HCT116 (cell line): ENCODE results near the gene GPRIN1. TPM values are rescaled to one million over a fixed set of nuclear protein-coding genes. Genes with fewer than 3 reads are reported as not detected.
A peak's percentile ranks its signal among the peaks of the same experiment; 100 is the strongest.

ENCODE experiments used
- ATAC-seq: fragments of 200-7000 bp; cut with Tn5 transposase; 2 replicates; pipeline ENCODE4 v1.9.1; 2020; ENCODE audit warnings: mild to moderate bottlenecking, moderate library complexity
- BruUV-seq: library from RNA; stranded (reverse); fragments of 400-500 nt; replicated peaks from 2 replicates; lab custom pipeline; 2021; lab: Mats Ljungman, UMichigan
- CTCF ChIA-PET: fragments of 300-600 bp; sonication (Branson Sonifier 250); formaldehyde crosslinking; loops from one replicate; lab custom pipeline; 2021; ENCODE audit warnings: antibody characterized with exemption; lab: Charles Lee
- POLR2A ChIA-PET: fragments of 300-600, 350-600 bp; sonication (Branson Sonifier 250); formaldehyde crosslinking; loops from one replicate; lab custom pipeline; 2021; ENCODE audit warnings: antibody characterized with exemption; lab: Charles Lee
- RAD21 ChIA-PET, 2 experiments: fragments of 300-600 bp; sonication (Branson Sonifier 250); formaldehyde crosslinking; loops; one replicate each; lab custom pipeline; 2023; ENCODE audit warnings: low total read pairs in 2 of 2; ENCODE audit not compliant: uncharacterized antibody in 2 of 2, unreplicated experiment in 2 of 2, low non-redundant PET in 1 of 2; lab: Charles Lee
- DNase-seq: peaks from one replicate; pipeline ENCODE4 v3.0.0-alpha.2; 2010; ENCODE audit warnings: low read depth, low spot score
- H2AFZ ChIP-seq: fragments of 200-600 bp; shearing (Covaris generic), sonication (generic); 2 replicates; pipeline ENCODE4 v1.6.1; 2017; ENCODE audit warnings: low read depth, mixed run types, mixed read lengths, antibody characterized with exemption, low read length; ENCODE audit not compliant: poor library complexity, severe bottlenecking
- H3K27ac ChIP-seq: 2 replicates; pipeline ENCODE4 v1.5.1; 2012; ENCODE audit warnings: low read depth, low read length
- H3K27me3 ChIP-seq: fragments of 200-600 bp; sonication (generic); 2 replicates; pipeline ENCODE4 v1.6.1; 2016; ENCODE audit warnings: mixed run types, low read length, mixed read lengths; ENCODE audit not compliant: insufficient read depth
- H3K36me3 ChIP-seq, 2 experiments: fragments of 200-500 bp in 1 of 2; fragments of 200-600 bp in 1 of 2; sonication (Bioruptor generic) in 1 of 2; sonication (generic) in 1 of 2; 2 replicates each; pipeline versions ENCODE4 v1.5.1 to v1.6.1; 2014 to 2016; ENCODE audit warnings: low read length in 2 of 2, inconsistent platforms in 1 of 2, mixed read lengths in 1 of 2, mixed run types in 1 of 2; ENCODE audit not compliant: insufficient read depth in 2 of 2, control insufficient read depth in 1 of 2
- H3K4me1 ChIP-seq, 2 experiments: fragments of 200-600 bp in 1 of 2; sonication (generic) in 1 of 2; 2 replicates each; pipeline versions ENCODE4 v1.5.1 to v1.6.1; 2012 to 2017; ENCODE audit warnings: low read length in 2 of 2, inconsistent platforms in 1 of 2, mild to moderate bottlenecking in 1 of 2, mixed read lengths in 1 of 2, mixed run types in 1 of 2, moderate library complexity in 1 of 2; ENCODE audit not compliant: insufficient read depth in 2 of 2, control insufficient read depth in 1 of 2
- H3K4me2 ChIP-seq: fragments of 200-600 bp; sonication (generic); 2 replicates; pipeline ENCODE4 v1.6.1; 2017; ENCODE audit warnings: mixed run types, low read length, mixed read lengths
- H3K4me3 ChIP-seq, 2 experiments: fragments of 200-600 bp in 1 of 2; sonication (generic) in 1 of 2; replicated peaks in 1 of 2; 2 replicates each; pipeline ENCODE4 v1.5.1; 2011 to 2016; ENCODE audit warnings: low read length in 2 of 2, control low read depth in 1 of 2, low read depth in 1 of 2, mild to moderate bottlenecking in 1 of 2, mixed read lengths in 1 of 2, mixed run types in 1 of 2
- H3K79me2 ChIP-seq: fragments of 200-600 bp; sonication (generic); 2 replicates; pipeline ENCODE4 v1.6.1; 2017; ENCODE audit warnings: mild to moderate bottlenecking, mixed run types, low read length, moderate library complexity, mixed read lengths; ENCODE audit not compliant: insufficient read depth
- H3K9ac ChIP-seq: fragments of 200-600 bp; sonication (generic); 2 replicates; pipeline ENCODE4 v1.6.1; 2016; ENCODE audit warnings: low read length, mixed read lengths
- H3K9me2 ChIP-seq: fragments of 200-600 bp; sonication (generic), shearing (Covaris generic); 2 replicates; pipeline ENCODE4 v1.6.1; 2017; ENCODE audit warnings: mixed run types, mild to moderate bottlenecking, moderate library complexity; ENCODE audit not compliant: insufficient read depth
- H3K9me3 ChIP-seq, 2 experiments: fragments of 200-500 bp in 1 of 2; fragments of 200-600 bp in 1 of 2; sonication (Bioruptor generic) in 1 of 2; sonication (generic) in 1 of 2; 2 replicates each; pipeline ENCODE4 v1.6.1; 2014 to 2017; ENCODE audit warnings: low read length in 2 of 2, mixed read lengths in 2 of 2, inconsistent platforms in 1 of 2, low read depth in 1 of 2, mild to moderate bottlenecking in 1 of 2, mixed run types in 1 of 2, moderate library complexity in 1 of 2; ENCODE audit not compliant: control insufficient read depth in 1 of 2, insufficient read depth in 1 of 2
- H4K20me1 ChIP-seq: fragments of 200-600 bp; sonication (generic), shearing (Covaris generic); 2 replicates; pipeline ENCODE4 v1.6.1; 2017; ENCODE audit warnings: mixed run types, mild to moderate bottlenecking, moderate library complexity; ENCODE audit not compliant: insufficient read depth
- CBX3 ChIP-seq: IDR thresholded peaks from 2 replicates; pipeline ENCODE4 v1.6.1; 2012; ENCODE audit warnings: low read depth
- CEBPB ChIP-seq: IDR thresholded peaks from 2 replicates; pipeline ENCODE4 v1.6.1; 2012; ENCODE audit warnings: low read depth
- ELF1 ChIP-seq: IDR thresholded peaks from 2 replicates; pipeline ENCODE4 v1.6.1; 2012; ENCODE audit warnings: low read depth, borderline replicate concordance
- EZH2phosphoT487 ChIP-seq: fragments of 200-600 bp; IDR thresholded peaks from 2 replicates; pipeline ENCODE4 v1.6.1; 2018; ENCODE audit warnings: antibody characterized with exemption, borderline replicate concordance
- FOSL1 ChIP-seq: IDR thresholded peaks from 2 replicates; pipeline ENCODE4 v1.6.1; 2012; ENCODE audit warnings: low read depth
- JUND ChIP-seq: IDR thresholded peaks from 2 replicates; pipeline ENCODE4 v1.6.1; 2012
- POLR2A ChIP-seq: IDR thresholded peaks from 2 replicates; pipeline ENCODE4 v1.7.0; 2011; ENCODE audit warnings: borderline replicate concordance; ENCODE audit not compliant: insufficient read depth, insufficient read length; ENCODE audit errors: extremely low read depth
- RAD21 ChIP-seq: IDR thresholded peaks from 2 replicates; pipeline ENCODE4 v1.6.1; 2012; ENCODE audit warnings: low read depth, mild to moderate bottlenecking
- SIN3A ChIP-seq: IDR thresholded peaks from 2 replicates; pipeline ENCODE4 v1.6.1; 2012; ENCODE audit warnings: low read depth
- SP1 ChIP-seq: IDR thresholded peaks from 2 replicates; pipeline ENCODE4 v1.6.1; 2012; ENCODE audit warnings: low read depth
- SRF ChIP-seq: IDR thresholded peaks from 2 replicates; pipeline ENCODE4 v1.6.1; 2012; ENCODE audit warnings: low read depth
- TCF7L2 ChIP-seq: IDR thresholded peaks from 2 replicates; pipeline ENCODE4 v1.7.0; 2011; ENCODE audit warnings: borderline replicate concordance, inconsistent platforms; ENCODE audit not compliant: insufficient read depth, insufficient read length; ENCODE audit errors: extremely low read depth
- YY1 ChIP-seq: IDR thresholded peaks from 2 replicates; pipeline ENCODE4 v1.6.1; 2011; ENCODE audit warnings: low read length, low read depth, moderate library complexity, mild to moderate bottlenecking; ENCODE audit not compliant: insufficient replicate concordance; ENCODE audit errors: extremely low read depth
- ZFX ChIP-seq: fragments of 450-650 bp; IDR thresholded peaks from 2 replicates; pipeline ENCODE4 v1.6.1; 2017
- ZNF274 ChIP-seq: fragments of 200-500 bp; sonication (Bioruptor generic); IDR thresholded peaks from 2 replicates; pipeline ENCODE4 v1.6.1; 2014; ENCODE audit warnings: mild to moderate bottlenecking, low read depth, low read length, inconsistent platforms
- intact Hi-C: fragments of 100-400 bp; cut with micrococcal nuclease; formaldehyde crosslinking; loops from 2 replicates; pipeline ENCODE4 v1.10.0; 2022
- total RNA-seq: library from RNA; stranded (reverse); gene quantifications from one replicate; pipeline ENCODE4 v1.2.1, GENCODE V29; 2021; ENCODE audit not compliant: unreplicated experiment
- TF ChIP-seq, protein P1 (sequence below): IDR thresholded peaks from 2 replicates; pipeline ENCODE4 v1.6.1; 2012; ENCODE audit warnings: low read depth
- TF ChIP-seq, protein P2 (sequence below), 3 experiments: fragments of 200-600 bp in 1 of 3; sonication (generic) in 1 of 3; IDR thresholded peaks in 2 of 3; conservative IDR thresholded peaks in 1 of 3; 2 replicates each; pipeline ENCODE4 v1.5.1; 2012 to 2017; ENCODE audit warnings: low read depth in 2 of 3, low read length in 2 of 3, antibody characterized with exemption in 1 of 3, borderline replicate concordance in 1 of 3, control low read depth in 1 of 3, mild to moderate bottlenecking in 1 of 3, mixed read lengths in 1 of 3, mixed run types in 1 of 3, moderate library complexity in 1 of 3; ENCODE audit not compliant: insufficient read depth in 1 of 3
- TF ChIP-seq, protein P3 (sequence below): IDR thresholded peaks from 2 replicates; pipeline ENCODE4 v1.6.1; 2011; ENCODE audit warnings: mild to moderate bottlenecking, low read length, moderate library complexity; ENCODE audit not compliant: insufficient replicate concordance; ENCODE audit errors: extremely low read depth
- TF ChIP-seq, protein P4 (sequence below): IDR thresholded peaks from 2 replicates; pipeline ENCODE4 v1.6.1; 2012
- TF ChIP-seq, protein P5 (sequence below): IDR thresholded peaks from 2 replicates; pipeline ENCODE4 v1.6.1; 2012

Gene GPRIN1
- total RNA-seq, 1 experiment from 2014 or later, result 14.2 TPM

DNA sequence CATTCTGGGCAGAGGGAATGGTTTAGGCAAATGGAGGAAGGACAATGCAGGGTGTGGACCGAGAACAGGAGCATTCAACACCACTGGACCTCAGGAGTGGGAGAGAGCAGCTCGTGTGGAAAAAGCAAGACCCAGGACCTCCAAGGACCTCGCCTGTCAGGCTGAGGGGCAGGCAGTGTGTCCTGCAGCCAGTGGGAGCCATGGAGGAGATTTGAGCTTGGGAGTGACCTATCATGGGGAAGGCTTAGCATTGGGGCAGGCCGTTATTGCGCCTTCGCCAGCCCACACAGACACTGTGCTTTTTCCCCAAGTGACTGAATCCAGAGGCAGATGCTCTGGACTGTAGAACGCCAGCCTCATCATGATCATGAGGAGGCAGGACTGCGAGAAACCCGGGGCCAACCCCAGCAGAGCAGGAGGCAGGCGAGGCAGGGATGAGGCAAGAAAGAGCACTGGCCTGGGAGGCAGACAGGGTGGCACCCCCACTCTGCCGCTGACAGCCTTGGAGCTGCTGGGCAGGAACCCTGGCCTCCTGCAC lies 57.6 kb downstream of the GPRIN1 start:
- H3K9ac ChIP-seq, result no peak overlapping the region
- H4K20me1 ChIP-seq, result no peaks in the 10 kb centered on the region
- CTCF ChIA-PET, result no interaction called here
- H3K36me3 ChIP-seq, result no peaks in the 10 kb centered on the region
- no peak overlapping the region for H3K4me3 ChIP-seq
- no TSS peak for BruUV-seq
- H2AFZ ChIP-seq, result no peak overlapping the region
- no peaks in the 10 kb centered on the region for H3K9me2 ChIP-seq
- H3K4me2 ChIP-seq, result peak overlapping the region; percentile 78; the same call in 1 of the 2 replicates
- TF ChIP-seq, protein P1, sequence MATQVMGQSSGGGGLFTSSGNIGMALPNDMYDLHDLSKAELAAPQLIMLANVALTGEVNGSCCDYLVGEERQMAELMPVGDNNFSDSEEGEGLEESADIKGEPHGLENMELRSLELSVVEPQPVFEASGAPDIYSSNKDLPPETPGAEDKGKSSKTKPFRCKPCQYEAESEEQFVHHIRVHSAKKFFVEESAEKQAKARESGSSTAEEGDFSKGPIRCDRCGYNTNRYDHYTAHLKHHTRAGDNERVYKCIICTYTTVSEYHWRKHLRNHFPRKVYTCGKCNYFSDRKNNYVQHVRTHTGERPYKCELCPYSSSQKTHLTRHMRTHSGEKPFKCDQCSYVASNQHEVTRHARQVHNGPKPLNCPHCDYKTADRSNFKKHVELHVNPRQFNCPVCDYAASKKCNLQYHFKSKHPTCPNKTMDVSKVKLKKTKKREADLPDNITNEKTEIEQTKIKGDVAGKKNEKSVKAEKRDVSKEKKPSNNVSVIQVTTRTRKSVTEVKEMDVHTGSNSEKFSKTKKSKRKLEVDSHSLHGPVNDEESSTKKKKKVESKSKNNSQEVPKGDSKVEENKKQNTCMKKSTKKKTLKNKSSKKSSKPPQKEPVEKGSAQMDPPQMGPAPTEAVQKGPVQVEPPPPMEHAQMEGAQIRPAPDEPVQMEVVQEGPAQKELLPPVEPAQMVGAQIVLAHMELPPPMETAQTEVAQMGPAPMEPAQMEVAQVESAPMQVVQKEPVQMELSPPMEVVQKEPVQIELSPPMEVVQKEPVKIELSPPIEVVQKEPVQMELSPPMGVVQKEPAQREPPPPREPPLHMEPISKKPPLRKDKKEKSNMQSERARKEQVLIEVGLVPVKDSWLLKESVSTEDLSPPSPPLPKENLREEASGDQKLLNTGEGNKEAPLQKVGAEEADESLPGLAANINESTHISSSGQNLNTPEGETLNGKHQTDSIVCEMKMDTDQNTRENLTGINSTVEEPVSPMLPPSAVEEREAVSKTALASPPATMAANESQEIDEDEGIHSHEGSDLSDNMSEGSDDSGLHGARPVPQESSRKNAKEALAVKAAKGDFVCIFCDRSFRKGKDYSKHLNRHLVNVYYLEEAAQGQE, result no peak
- TF ChIP-seq ELF1, result no peak
- TF ChIP-seq YY1, result no peak
- TF ChIP-seq FOSL1, result no peak
- TF ChIP-seq, protein P2, sequence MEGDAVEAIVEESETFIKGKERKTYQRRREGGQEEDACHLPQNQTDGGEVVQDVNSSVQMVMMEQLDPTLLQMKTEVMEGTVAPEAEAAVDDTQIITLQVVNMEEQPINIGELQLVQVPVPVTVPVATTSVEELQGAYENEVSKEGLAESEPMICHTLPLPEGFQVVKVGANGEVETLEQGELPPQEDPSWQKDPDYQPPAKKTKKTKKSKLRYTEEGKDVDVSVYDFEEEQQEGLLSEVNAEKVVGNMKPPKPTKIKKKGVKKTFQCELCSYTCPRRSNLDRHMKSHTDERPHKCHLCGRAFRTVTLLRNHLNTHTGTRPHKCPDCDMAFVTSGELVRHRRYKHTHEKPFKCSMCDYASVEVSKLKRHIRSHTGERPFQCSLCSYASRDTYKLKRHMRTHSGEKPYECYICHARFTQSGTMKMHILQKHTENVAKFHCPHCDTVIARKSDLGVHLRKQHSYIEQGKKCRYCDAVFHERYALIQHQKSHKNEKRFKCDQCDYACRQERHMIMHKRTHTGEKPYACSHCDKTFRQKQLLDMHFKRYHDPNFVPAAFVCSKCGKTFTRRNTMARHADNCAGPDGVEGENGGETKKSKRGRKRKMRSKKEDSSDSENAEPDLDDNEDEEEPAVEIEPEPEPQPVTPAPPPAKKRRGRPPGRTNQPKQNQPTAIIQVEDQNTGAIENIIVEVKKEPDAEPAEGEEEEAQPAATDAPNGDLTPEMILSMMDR (IDR thresholded peaks at IDR 0.05 in 2 of 3, conservative IDR thresholded peaks at IDR 0.05 in 1 of 3; ENCODE audit: borderline replicate concordance in 1 of 3, insufficient read depth in 1 of 3, low read depth in 2 of 3, low read length in 2 of 3), result no peak
- TF ChIP-seq ZNF274, result no peak
- TF ChIP-seq SRF, result no peak
- no peak for TF ChIP-seq SIN3A
- TF ChIP-seq, protein P3, sequence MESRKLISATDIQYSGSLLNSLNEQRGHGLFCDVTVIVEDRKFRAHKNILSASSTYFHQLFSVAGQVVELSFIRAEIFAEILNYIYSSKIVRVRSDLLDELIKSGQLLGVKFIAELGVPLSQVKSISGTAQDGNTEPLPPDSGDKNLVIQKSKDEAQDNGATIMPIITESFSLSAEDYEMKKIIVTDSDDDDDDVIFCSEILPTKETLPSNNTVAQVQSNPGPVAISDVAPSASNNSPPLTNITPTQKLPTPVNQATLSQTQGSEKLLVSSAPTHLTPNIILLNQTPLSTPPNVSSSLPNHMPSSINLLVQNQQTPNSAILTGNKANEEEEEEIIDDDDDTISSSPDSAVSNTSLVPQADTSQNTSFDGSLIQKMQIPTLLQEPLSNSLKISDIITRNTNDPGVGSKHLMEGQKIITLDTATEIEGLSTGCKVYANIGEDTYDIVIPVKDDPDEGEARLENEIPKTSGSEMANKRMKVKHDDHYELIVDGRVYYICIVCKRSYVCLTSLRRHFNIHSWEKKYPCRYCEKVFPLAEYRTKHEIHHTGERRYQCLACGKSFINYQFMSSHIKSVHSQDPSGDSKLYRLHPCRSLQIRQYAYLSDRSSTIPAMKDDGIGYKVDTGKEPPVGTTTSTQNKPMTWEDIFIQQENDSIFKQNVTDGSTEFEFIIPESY, result no peak
- TF ChIP-seq JUND, result no peak
- no peak for TF ChIP-seq CBX3
- no peak for TF ChIP-seq ZFX
- TF ChIP-seq POLR2A, result no peak
- no peak for TF ChIP-seq RAD21
- TF ChIP-seq TCF7L2, result no peak
- no peak for TF ChIP-seq CEBPB
- no peak for TF ChIP-seq SP1
- TF ChIP-seq EZH2phosphoT487, result no peak
- TF ChIP-seq, protein P4, sequence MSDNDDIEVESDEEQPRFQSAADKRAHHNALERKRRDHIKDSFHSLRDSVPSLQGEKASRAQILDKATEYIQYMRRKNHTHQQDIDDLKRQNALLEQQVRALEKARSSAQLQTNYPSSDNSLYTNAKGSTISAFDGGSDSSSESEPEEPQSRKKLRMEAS, result no peak
- TF ChIP-seq, protein P5, sequence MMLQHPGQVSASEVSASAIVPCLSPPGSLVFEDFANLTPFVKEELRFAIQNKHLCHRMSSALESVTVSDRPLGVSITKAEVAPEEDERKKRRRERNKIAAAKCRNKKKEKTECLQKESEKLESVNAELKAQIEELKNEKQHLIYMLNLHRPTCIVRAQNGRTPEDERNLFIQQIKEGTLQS, result no peak
- H3K27ac ChIP-seq, result no peak overlapping the region
- DNase-seq, result no peak
- H3K9me3 ChIP-seq, result no peaks in the 10 kb centered on the region
- RAD21 ChIA-PET, result no interaction called here
- intact Hi-C loops, result no loop called here
- no peaks in the 10 kb centered on the region for H3K79me2 ChIP-seq
- no peak for ATAC-seq
- peaks cover 6 to 26% of the 10 kb centered on the region in 2 experiments; a peak in 3 of 4 replicates for H3K4me1 ChIP-seq
- POLR2A ChIA-PET, result no interaction called here
- no peaks in the 10 kb centered on the region for H3K27me3 ChIP-seq
